Right kidney (tissue), 1 donor: Measurements from ENCODE around the gene MYO1A.

ENCODE experiments used
- DNase-seq: peaks from one replicate; pipeline ENCODE4 v3.0.0-alpha.2; 2016

The MYO1A gene

GRCh38 chr12:57016348-57016747, 33.6 kb downstream of the MYO1A start, which contains the start of gene TAC3:
Gene TAC3 (minus strand): TSS chr12:57016529. CDS start chr12:57015797, 732 bp downstream.
- no peak for DNase-seq

- no peak for DNase-seq
Measured at GRCh38 chr12:57012600-57013465, 37.1 kb downstream of the MYO1A start.

GRCh38 chr12:57011438-57012424, 38.2 kb downstream of the MYO1A start:
- DNase-seq: no peak

- no peak for DNase-seq
Measured at GRCh38 chr12:57010627-57011247, 39.2 kb downstream of the MYO1A start.

GRCh38 chr12:57009949-57010626, 39.8 kb downstream of the MYO1A start:
- no peak for DNase-seq

- DNase-seq: no peak
Measured at GRCh38 chr12:57008178-57008577, 41.8 kb downstream of the MYO1A start.

GRCh38 chr12:57006809-57007475, 43.0 kb downstream of the MYO1A start:
- peak; percentile 59 for DNase-seq

GRCh38 chr12:57005980-57006808, 43.7 kb downstream of the MYO1A start, which contains the start of gene ZBTB39:
Gene ZBTB39 (minus strand): TSS chr12:57006546. CDS start chr12:57004917, 1,629 bp downstream.
- peak; percentile 70 for DNase-seq

- no peak for DNase-seq
Measured at GRCh38 chr12:57004651-57005050, 45.3 kb downstream of the MYO1A start.

GRCh38 chr12:57003395-57003794, 46.5 kb downstream of the MYO1A start:
- DNase-seq: no peak

- DNase-seq: peak; percentile 35
Measured at GRCh38 chr12:57001448-57001906, 48.5 kb downstream of the MYO1A start.

GRCh38 chr12:57000393-57000792, 49.5 kb downstream of the MYO1A start:
- no peak for DNase-seq

GRCh38 chr12:56999456-56999855, 50.5 kb downstream of the MYO1A start:
- DNase-seq: no peak

- DNase-seq: no peak
Measured at GRCh38 chr12:56998981-56999380, 50.9 kb downstream of the MYO1A start.

GRCh38 chr12:56998316-56998715, 51.6 kb downstream of the MYO1A start:
- DNase-seq: no peak

GRCh38 chr12:56996793-56997545, 53.0 kb downstream of the MYO1A start:
- DNase-seq: no peak

GRCh38 chr12:56995930-56996496, 53.9 kb downstream of the MYO1A start:
- DNase-seq: no peak

GRCh38 chr12:56995201-56995929, 54.6 kb downstream of the MYO1A start:
- no peak for DNase-seq
